SK-N-SH treated with all-trans-retinoic acid at 6 μM for 48 hours (cell line): ENCODE data around the gene LRRC56.

Source experiments
- ATAC-seq: fragments of 200-7000 bp; cut with Tn5 transposase; 3 replicates; pipeline ENCODE4 v1.9.1; 2020; ENCODE audit warnings: mild to moderate bottlenecking, moderate library complexity
- ARNTL ChIP-seq: fragments of 450-650 bp; formaldehyde crosslinking; IDR thresholded peaks from 2 replicates; pipeline ENCODE4 v1.5.0; 2020; ENCODE audit warnings: low read depth, mild to moderate bottlenecking, moderate library complexity, borderline replicate concordance
- BACH2 ChIP-seq: fragments of 250-450 bp; sonication (Bioruptor Pico); IDR thresholded peaks from 2 replicates; pipeline ENCODE4 v1.9.0; 2021; ENCODE audit warnings: mild to moderate bottlenecking, borderline replicate concordance
- CSDC2 ChIP-seq: fragments of 250-450 bp; sonication (Bioruptor Pico); IDR thresholded peaks from 2 replicates; pipeline ENCODE4 v1.5.0; 2020; ENCODE audit warnings: mild to moderate bottlenecking, moderate library complexity
- ESRRG ChIP-seq: fragments of 250-450 bp; sonication (Bioruptor Pico); IDR thresholded peaks from 2 replicates; pipeline ENCODE4 v1.6.1; 2021; ENCODE audit warnings: mild to moderate bottlenecking
- GLIS3 ChIP-seq: fragments of 250-450 bp; sonication (Bioruptor Pico); IDR thresholded peaks from 2 replicates; pipeline ENCODE4 v1.5.0; 2020; ENCODE audit warnings: mild to moderate bottlenecking, moderate library complexity
- ISL1 ChIP-seq: fragments of 250-450 bp; sonication (Bioruptor Pico); IDR thresholded peaks from 2 replicates; pipeline ENCODE4 v2.1.2; 2022; ENCODE audit warnings: mild to moderate bottlenecking, moderate library complexity
- OSR1 ChIP-seq: fragments of 250-450 bp; sonication (Bioruptor Pico); IDR thresholded peaks from 2 replicates; pipeline ENCODE4 v1.8.0; 2022; ENCODE audit warnings: moderate library complexity, mild to moderate bottlenecking, inconsistent platforms
- PPARA ChIP-seq: fragments of 250-450 bp; sonication (Bioruptor Pico); IDR thresholded peaks from 2 replicates; pipeline ENCODE4 v1.5.0; 2020; ENCODE audit warnings: mild to moderate bottlenecking, borderline replicate concordance
- RARB ChIP-seq: fragments of 250-450 bp; sonication (Bioruptor Pico); IDR thresholded peaks from 2 replicates; pipeline ENCODE4 v1.8.0; 2021; ENCODE audit warnings: mild to moderate bottlenecking, moderate library complexity
- SNAI2 ChIP-seq: fragments of 250-450 bp; sonication (Bioruptor Pico); IDR thresholded peaks from 2 replicates; pipeline ENCODE4 v1.5.0; 2020; ENCODE audit warnings: mild to moderate bottlenecking, moderate library complexity
- TCF4 ChIP-seq: fragments of 250-450 bp; sonication (Bioruptor Pico); IDR thresholded peaks from 2 replicates; pipeline ENCODE4 v1.8.0; 2021; ENCODE audit warnings: mild to moderate bottlenecking, moderate library complexity, borderline replicate concordance
- TOX ChIP-seq: fragments of 250-450 bp; sonication (Bioruptor Pico); IDR thresholded peaks from 2 replicates; pipeline ENCODE4 v1.8.0; 2021; ENCODE audit warnings: mild to moderate bottlenecking, moderate library complexity, borderline replicate concordance
- ZC3H10 ChIP-seq: fragments of 250-450 bp; sonication (Bioruptor Pico); IDR thresholded peaks from 2 replicates; pipeline ENCODE4 v1.5.1; 2021; ENCODE audit warnings: mild to moderate bottlenecking, moderate library complexity
- ZFP3 ChIP-seq: fragments of 250-450 bp; sonication (Bioruptor Pico); IDR thresholded peaks from 2 replicates; pipeline ENCODE4 v1.5.0; 2020; ENCODE audit warnings: mild to moderate bottlenecking, moderate library complexity
- ZFP30 ChIP-seq: fragments of 450-650 bp; formaldehyde crosslinking; IDR thresholded peaks from 2 replicates; pipeline ENCODE4 v1.5.0; 2022; ENCODE audit warnings: mild to moderate bottlenecking, moderate library complexity
- ZNF70 ChIP-seq: fragments of 450-650 bp; formaldehyde crosslinking; IDR thresholded peaks from 2 replicates; pipeline ENCODE4 v1.5.0; 2020; ENCODE audit warnings: mild to moderate bottlenecking, moderate library complexity
- TF ChIP-seq, protein P1 (sequence below): fragments of 250-450 bp; sonication (Bioruptor Pico); IDR thresholded peaks from 2 replicates; pipeline ENCODE4 v1.5.1; 2021; ENCODE audit warnings: mild to moderate bottlenecking, moderate library complexity
- TF ChIP-seq, protein P2 (sequence below): fragments of 250-450 bp; sonication (Bioruptor Pico); IDR thresholded peaks from 2 replicates; pipeline ENCODE4 v1.5.1; 2020; ENCODE audit warnings: low read depth, mild to moderate bottlenecking, moderate library complexity
- TF ChIP-seq, protein P3 (sequence below): fragments of 250-450 bp; sonication (Bioruptor Pico); IDR thresholded peaks from 2 replicates; pipeline ENCODE4 v1.5.0; 2020; ENCODE audit warnings: mild to moderate bottlenecking, moderate library complexity
- TF ChIP-seq, protein P4 (sequence below): fragments of 250-450 bp; sonication (Bioruptor Pico); IDR thresholded peaks from 2 replicates; pipeline ENCODE4 v1.8.0; 2021; ENCODE audit warnings: low read depth, mild to moderate bottlenecking, moderate library complexity, borderline replicate concordance

The LRRC56 gene

GRCh38 chr11:489610-490185 lies 47.6 kb upstream of the LRRC56 start:
- TF ChIP-seq RARB (CRISPR knock-in tag) (no peak), ZNF70 (CRISPR knock-in tag) (no peak), CSDC2 (CRISPR knock-in tag) (no peak), ZFP30 (no peak), ZFP3 (CRISPR knock-in tag) (no peak), ISL1 (CRISPR knock-in tag) (no peak), GLIS3 (CRISPR knock-in tag) (no peak), BACH2 (no peak), PPARA (CRISPR knock-in tag) (no peak), TCF4 (CRISPR knock-in tag) (no peak), SNAI2 (CRISPR knock-in tag) (no peak), ZC3H10 (CRISPR knock-in tag) (no peak)
- TF ChIP-seq, protein P1, sequence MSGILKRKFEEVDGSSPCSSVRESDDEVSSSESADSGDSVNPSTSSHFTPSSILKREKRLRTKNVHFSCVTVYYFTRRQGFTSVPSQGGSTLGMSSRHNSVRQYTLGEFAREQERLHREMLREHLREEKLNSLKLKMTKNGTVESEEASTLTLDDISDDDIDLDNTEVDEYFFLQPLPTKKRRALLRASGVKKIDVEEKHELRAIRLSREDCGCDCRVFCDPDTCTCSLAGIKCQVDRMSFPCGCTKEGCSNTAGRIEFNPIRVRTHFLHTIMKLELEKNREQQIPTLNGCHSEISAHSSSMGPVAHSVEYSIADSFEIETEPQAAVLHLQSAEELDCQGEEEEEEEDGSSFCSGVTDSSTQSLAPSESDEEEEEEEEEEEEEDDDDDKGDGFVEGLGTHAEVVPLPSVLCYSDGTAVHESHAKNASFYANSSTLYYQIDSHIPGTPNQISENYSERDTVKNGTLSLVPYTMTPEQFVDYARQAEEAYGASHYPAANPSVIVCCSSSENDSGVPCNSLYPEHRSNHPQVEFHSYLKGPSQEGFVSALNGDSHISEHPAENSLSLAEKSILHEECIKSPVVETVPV (CRISPR knock-in tag) = no peak
- TF ChIP-seq, protein P2, sequence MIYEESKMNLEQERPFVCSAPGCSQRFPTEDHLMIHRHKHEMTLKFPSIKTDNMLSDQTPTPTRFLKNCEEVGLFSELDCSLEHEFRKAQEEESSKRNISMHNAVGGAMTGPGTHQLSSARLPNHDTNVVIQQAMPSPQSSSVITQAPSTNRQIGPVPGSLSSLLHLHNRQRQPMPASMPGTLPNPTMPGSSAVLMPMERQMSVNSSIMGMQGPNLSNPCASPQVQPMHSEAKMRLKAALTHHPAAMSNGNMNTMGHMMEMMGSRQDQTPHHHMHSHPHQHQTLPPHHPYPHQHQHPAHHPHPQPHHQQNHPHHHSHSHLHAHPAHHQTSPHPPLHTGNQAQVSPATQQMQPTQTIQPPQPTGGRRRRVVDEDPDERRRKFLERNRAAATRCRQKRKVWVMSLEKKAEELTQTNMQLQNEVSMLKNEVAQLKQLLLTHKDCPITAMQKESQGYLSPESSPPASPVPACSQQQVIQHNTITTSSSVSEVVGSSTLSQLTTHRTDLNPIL = no peak
- TF ChIP-seq, protein P3, sequence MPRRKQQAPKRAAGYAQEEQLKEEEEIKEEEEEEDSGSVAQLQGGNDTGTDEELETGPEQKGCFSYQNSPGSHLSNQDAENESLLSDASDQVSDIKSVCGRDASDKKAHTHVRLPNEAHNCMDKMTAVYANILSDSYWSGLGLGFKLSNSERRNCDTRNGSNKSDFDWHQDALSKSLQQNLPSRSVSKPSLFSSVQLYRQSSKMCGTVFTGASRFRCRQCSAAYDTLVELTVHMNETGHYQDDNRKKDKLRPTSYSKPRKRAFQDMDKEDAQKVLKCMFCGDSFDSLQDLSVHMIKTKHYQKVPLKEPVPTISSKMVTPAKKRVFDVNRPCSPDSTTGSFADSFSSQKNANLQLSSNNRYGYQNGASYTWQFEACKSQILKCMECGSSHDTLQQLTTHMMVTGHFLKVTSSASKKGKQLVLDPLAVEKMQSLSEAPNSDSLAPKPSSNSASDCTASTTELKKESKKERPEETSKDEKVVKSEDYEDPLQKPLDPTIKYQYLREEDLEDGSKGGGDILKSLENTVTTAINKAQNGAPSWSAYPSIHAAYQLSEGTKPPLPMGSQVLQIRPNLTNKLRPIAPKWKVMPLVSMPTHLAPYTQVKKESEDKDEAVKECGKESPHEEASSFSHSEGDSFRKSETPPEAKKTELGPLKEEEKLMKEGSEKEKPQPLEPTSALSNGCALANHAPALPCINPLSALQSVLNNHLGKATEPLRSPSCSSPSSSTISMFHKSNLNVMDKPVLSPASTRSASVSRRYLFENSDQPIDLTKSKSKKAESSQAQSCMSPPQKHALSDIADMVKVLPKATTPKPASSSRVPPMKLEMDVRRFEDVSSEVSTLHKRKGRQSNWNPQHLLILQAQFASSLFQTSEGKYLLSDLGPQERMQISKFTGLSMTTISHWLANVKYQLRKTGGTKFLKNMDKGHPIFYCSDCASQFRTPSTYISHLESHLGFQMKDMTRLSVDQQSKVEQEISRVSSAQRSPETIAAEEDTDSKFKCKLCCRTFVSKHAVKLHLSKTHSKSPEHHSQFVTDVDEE = no peak
- TF ChIP-seq, protein P4, sequence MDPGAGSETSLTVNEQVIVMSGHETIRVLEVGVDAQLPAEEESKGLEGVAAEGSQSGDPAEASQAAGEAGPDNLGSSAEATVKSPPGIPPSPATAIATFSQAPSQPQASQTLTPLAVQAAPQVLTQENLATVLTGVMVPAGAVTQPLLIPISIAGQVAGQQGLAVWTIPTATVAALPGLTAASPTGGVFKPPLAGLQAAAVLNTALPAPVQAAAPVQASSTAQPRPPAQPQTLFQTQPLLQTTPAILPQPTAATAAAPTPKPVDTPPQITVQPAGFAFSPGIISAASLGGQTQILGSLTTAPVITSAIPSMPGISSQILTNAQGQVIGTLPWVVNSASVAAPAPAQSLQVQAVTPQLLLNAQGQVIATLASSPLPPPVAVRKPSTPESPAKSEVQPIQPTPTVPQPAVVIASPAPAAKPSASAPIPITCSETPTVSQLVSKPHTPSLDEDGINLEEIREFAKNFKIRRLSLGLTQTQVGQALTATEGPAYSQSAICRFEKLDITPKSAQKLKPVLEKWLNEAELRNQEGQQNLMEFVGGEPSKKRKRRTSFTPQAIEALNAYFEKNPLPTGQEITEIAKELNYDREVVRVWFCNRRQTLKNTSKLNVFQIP (CRISPR knock-in tag) = no peak
- TF ChIP-seq, all 23 proteins: peak for 0
- no peak for ATAC-seq

DNA sequence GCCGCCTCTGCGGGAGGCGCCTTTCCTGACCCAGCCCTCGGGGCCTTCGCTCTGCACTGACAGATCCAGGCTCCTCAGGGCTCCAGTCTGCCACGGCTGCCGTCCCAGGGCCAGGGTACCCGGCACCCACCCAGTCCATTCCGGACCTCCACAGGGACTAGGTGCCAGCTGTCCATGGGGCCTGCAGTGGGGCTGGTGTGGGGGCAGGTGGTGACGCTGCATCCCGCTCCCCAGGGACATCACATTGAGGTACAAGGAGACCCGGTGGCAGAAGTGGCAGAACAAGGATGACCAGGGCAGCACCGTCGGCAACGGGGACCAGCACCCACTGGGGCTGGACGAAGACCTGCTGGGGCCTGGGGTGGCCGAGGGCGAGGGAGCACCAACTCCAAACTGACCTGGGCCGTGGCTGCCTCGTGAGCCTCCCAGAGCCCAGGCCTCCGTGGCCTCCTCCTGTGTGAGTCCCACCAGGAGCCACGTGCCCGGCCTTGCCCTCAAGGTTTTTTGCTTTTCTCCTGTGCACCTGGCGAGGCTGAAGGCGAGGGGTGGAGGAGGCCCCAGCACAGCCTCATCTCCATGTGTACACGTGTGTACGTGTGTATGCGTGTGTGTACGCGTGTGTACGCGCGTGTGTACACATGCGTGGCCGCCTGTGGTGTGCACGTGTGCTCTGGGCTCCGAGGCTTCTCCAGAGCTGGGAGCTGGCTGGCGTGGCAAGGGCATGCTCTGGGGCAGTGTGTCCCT lies 47.0 kb upstream of the LRRC56 start:
- ATAC-seq = no peak
- TF ChIP-seq TOX (CRISPR knock-in tag) (no peak), PPARA (CRISPR knock-in tag) (no peak), GLIS3 (CRISPR knock-in tag) (no peak), ARNTL (no peak), ZFP3 (CRISPR knock-in tag) (no peak), TCF4 (CRISPR knock-in tag) (no peak), ZC3H10 (CRISPR knock-in tag) (no peak), OSR1 (no peak), ESRRG (CRISPR knock-in tag) (no peak), SNAI2 (CRISPR knock-in tag) (no peak), BACH2 (no peak), ISL1 (CRISPR knock-in tag) (no peak)
- TF ChIP-seq, protein P2 = no peak

DNA sequence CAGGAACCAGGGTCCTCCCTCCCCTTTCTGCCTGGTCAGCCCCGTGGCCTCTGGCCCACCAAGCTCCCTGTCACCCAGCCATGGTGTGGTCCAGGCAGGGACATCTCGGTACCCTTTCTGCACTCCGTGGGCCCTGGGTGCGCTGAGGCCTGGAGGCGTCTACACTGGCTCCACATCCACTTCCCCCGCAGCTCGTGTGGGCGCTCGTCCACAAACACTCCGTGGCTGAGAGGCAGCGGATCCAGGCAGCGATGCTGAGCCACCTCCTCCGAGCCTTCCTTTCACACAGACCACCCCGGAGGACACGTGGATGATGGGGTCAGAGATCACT lies 46.4 kb upstream of the LRRC56 start:
- TF ChIP-seq CSDC2 (CRISPR knock-in tag) (no peak), ZFP30 (no peak), ESRRG (CRISPR knock-in tag) (no peak), OSR1 (no peak), TOX (CRISPR knock-in tag) (no peak), GLIS3 (CRISPR knock-in tag) (no peak), ZFP3 (CRISPR knock-in tag) (no peak), RARB (CRISPR knock-in tag) (no peak), ZNF70 (CRISPR knock-in tag) (no peak), ARNTL (no peak), ISL1 (CRISPR knock-in tag) (no peak)
- TF ChIP-seq, protein P1 (CRISPR knock-in tag) = no peak
- TF ChIP-seq, protein P4 (CRISPR knock-in tag) = no peak
- no peak for ATAC-seq
